NCI-H774 (cell line): Measurements from ENCODE around the gene PPM1F.
"Not testable (repeated sequence)": the region's sequence is repeated elsewhere in the genome, so short reads cannot be mapped to it uniquely, and the experiment has no call there.

Experiments
- DNase-seq: peaks from one replicate; lab custom pipeline; 2025; lab: John Stamatoyannopoulos, UW

Gene PPM1F

DNA sequence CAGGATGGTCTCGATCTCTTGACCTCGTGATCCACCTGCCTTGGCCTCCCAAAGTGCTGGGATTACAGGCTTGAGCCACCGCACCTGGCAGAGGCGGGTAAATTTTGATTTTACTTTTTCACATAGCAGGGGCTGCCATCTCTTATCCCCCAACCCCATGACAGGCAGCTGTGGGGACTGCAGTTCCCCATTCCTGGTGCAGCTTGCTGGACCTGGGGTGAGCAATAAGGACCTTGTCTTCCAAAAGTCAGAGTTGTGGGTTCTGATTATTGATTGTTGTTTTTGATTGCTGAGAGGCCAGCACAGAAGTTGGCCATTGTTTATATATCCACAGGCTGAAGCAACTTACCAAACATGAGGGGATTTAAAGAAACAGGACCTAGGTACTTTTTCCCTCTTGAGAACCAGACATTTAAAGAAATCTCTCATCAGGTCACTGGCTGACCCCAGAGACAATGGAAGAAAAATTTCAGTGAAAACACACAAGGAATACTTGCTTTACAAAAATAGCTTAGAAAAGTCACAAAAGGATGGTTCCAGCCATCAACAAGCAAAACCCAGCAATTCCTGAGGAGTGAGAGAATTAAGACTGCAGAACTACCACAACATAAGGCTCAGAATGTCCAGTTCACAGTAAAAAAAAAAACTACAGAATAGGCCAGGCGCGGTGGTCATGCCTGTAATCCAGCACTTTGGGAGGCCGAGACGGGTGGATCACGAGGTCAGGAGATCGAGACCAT, 63.2 kb downstream of the PPM1F start:
- no peak for DNase-seq

- no peak for DNase-seq
These were observed 64.8 kb downstream of the PPM1F start for GRCh38 chr22:21887841-21888240.

- DNase-seq, result not testable (repeated sequence)
These were observed 68.7 kb downstream of the PPM1F start for GRCh38 chr22:21883930-21884329.

- DNase-seq, result not testable (repeated sequence)
These were observed 69.8 kb downstream of the PPM1F start for GRCh38 chr22:21882754-21883333.

DNA sequence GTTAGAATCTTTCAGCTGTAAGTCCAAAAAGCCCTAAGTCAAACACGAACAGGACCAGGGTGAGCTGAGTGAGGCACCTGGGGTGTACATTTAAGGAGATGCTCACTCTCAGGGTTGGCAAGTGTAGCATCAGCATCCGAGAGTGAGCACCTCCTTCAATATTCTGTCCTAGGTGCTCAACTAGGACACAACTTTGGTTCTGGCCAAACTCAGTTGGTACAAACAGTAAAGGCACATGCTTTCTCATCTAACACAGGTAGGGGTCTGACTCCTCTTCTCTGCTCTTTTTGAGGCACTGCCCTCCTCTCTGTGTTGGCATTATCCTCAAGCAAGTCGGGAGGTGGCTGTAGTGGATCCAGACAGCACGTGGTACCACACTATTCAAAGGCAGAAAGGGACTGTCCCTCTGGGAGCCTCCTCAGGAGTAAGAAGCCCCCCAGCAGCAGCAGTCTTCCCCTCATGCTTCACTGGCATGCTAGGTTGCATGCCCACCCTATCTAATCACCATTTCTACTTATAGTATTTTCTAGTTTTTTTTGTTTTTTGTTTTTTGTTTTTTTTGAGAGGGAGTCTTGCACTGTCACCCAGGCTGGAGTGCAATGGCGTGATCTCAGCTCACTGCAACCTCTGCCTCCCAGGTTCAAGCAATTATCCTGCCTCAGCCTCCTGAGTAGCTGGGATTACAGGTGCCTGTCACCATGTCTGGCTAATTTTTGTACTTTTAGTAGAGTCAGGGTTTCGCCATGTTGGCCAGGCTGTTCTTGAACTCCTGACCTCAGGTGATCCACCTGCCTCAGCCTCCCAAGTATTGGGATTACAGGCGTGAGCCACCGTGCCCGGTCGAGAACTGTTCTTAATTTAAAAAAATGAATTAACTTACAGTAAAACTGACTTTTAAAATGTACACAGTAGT, 70.6 kb downstream of the PPM1F start:
- no peak for DNase-seq

- DNase-seq, result no peak
These were observed 76.0 kb downstream of the PPM1F start for GRCh38 chr22:21876486-21877176.

GRCh38 chr22:21874953-21875352, 77.7 kb downstream of the PPM1F start:
- not testable (repeated sequence) for DNase-seq

DNA sequence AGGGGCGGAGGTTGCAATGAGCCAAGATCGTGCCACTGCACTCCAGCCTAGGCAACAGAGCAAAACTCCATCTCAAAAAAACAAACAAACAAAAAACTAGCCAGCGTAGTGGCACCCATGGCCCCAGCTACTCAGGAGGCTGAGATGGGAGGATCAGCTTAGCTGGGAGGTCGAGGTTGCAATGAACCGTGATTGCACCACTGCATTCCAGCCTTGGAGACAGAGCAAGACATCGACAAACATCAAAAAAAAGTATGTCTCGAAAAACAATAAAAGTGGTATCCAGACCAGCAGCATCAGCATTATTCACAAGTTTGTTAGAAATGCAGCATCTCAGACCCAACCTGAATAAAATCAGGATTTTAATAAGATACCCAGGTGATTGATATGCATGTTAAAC, 79.0 kb downstream of the PPM1F start:
- DNase-seq, result no peak

DNA sequence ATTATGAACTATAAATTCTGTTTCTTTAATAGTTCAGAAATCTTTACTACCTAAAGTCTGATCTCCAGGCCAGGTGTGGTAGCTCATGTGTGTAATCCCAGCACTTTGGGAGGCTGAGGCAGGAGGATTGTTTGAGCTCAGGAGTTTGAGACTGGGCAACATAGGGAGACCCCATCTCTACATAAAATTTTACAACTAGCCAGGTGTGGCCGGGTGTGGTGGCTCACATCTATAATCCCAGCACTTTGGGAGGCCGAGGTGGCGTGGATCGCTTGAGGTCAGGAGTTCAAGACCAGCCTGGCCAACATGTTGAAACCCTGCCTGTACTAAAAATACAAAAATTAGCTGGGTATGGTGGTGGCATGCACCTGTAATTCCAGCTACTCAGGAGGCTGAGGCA, 79.9 kb downstream of the PPM1F start:
- DNase-seq, result not testable (repeated sequence)
